Skin of body (tissue), 2 donors: ENCODE data around the gene SMAD4. TPM values are rescaled to one million over a fixed set of nuclear protein-coding genes. Genes with fewer than 3 reads are reported as not detected.

Experiments
- DNase-seq: peaks from one replicate; lab custom pipeline; 2025; lab: John Stamatoyannopoulos, UW
- total RNA-seq: library from RNA; depleted of rRNA; stranded (reverse); fragments of >200 nt; gene quantifications from one replicate; pipeline ENCODE4 v1.2.3, GENCODE V29; 2014

Gene SMAD4
- total RNA-seq, 1 donor from 2014 or later: 60.3 TPM

GRCh38 chr18:51021226-51021965 lies 8.6 kb upstream of the SMAD4 start:
- DNase-seq: no peak

- DNase-seq: no peak
These were observed 4.5 kb upstream of the SMAD4 start for GRCh38 chr18:51025512-51025911.

GRCh38 chr18:51028201-51028805 lies 1.7 kb upstream of the SMAD4 start:
- no peak for DNase-seq

GRCh38 chr18:51029378-51029693 lies 677 bp upstream of the SMAD4 start:
- DNase-seq: peak; percentile 62

GRCh38 chr18:51030537-51031258 lies 685 bp downstream of the SMAD4 start:
- peak; percentile 19 for DNase-seq

- DNase-seq: no peak
These were observed 2.2 kb downstream of the SMAD4 start for GRCh38 chr18:51032193-51032592.

GRCh38 chr18:51037230-51037629 lies 7.2 kb downstream of the SMAD4 start:
- DNase-seq: no peak

GRCh38 chr18:51038110-51038509 lies 8.1 kb downstream of the SMAD4 start:
- DNase-seq: no peak

- DNase-seq: no peak
These were observed 9.4 kb downstream of the SMAD4 start for GRCh38 chr18:51039138-51040112.

GRCh38 chr18:51041677-51042352 lies 11.8 kb downstream of the SMAD4 start:
- DNase-seq: no peak

- no peak for DNase-seq
These were observed 15.0 kb downstream of the SMAD4 start for GRCh38 chr18:51044928-51045585.

GRCh38 chr18:51048190-51048589 lies 18.2 kb downstream of the SMAD4 start:
- no peak for DNase-seq

GRCh38 chr18:51049137-51049536 lies 19.1 kb downstream of the SMAD4 start:
- DNase-seq: no peak

- peak; percentile 7 for DNase-seq
These were observed 21.2 kb downstream of the SMAD4 start for GRCh38 chr18:51051105-51051712.

GRCh38 chr18:51053814-51054213 lies 23.8 kb downstream of the SMAD4 start:
- no peak for DNase-seq

GRCh38 chr18:51054764-51055163 lies 24.8 kb downstream of the SMAD4 start:
- no peak for DNase-seq

GRCh38 chr18:51059969-51060368 lies 30.0 kb downstream of the SMAD4 start:
- DNase-seq: no peak

- no peak for DNase-seq
These were observed 34.2 kb downstream of the SMAD4 start for GRCh38 chr18:51064256-51064655.

- DNase-seq: no peak
These were observed 36.3 kb downstream of the SMAD4 start for GRCh38 chr18:51066273-51066672.

- no peak for DNase-seq
These were observed 38.1 kb downstream of the SMAD4 start for GRCh38 chr18:51068105-51068504.
